GM21381 (cell line): ENCODE data around the gene DOK1.

ENCODE experiments used
- ATAC-seq: cut with Tn5 transposase; IDR thresholded peaks from one replicate; pipeline ENCODE4 v1.9.1; 2021; ENCODE audit warnings: mild to moderate bottlenecking, moderate library complexity; ENCODE audit not compliant: unreplicated experiment

Gene DOK1

GRCh38 chr2:74553892-74554819, at the start of gene DOK1, which contains the start of gene LOXL3:
TSS of gene DOK1 (plus strand) at chr2:74554720. CDS start at chr2:74554755, 35 bp downstream.
TSS of gene LOXL3 (minus strand) at chr2:74553942. CDS start at chr2:74552634, 1,308 bp downstream.
- peak; percentile 56 for ATAC-seq

- ATAC-seq, result no peak
Observed at GRCh38 chr2:74505448-74506246, 48.9 kb upstream of the DOK1 start.

- peak; percentile 87 for ATAC-seq
Observed at GRCh38 chr2:74507145-74507925, 47.2 kb upstream of the DOK1 start, which contains the start of gene PCGF1. TSS of gene PCGF1 (minus strand) at chr2:74507695. CDS start at chr2:74507668, 27 bp downstream.

- peak; percentile 6 for ATAC-seq
Observed at GRCh38 chr2:74507926-74508520, 46.5 kb upstream of the DOK1 start.

- ATAC-seq, result no peak
Observed at GRCh38 chr2:74510272-74510671, 44.2 kb upstream of the DOK1 start.

- ATAC-seq, result no peak
Observed at GRCh38 chr2:74511104-74511989, 43.2 kb upstream of the DOK1 start.

GRCh38 chr2:74512744-74513604, 41.5 kb upstream of the DOK1 start:
- no peak for ATAC-seq

GRCh38 chr2:74513605-74514367, 40.7 kb upstream of the DOK1 start:
- no peak for ATAC-seq

- no peak for ATAC-seq
Observed at GRCh38 chr2:74514368-74515270, 39.9 kb upstream of the DOK1 start, which contains the start of gene TLX2. TSS of gene TLX2 (plus strand) at chr2:74514450. CDS start at chr2:74514807, 357 bp downstream.

- no peak for ATAC-seq
Observed at GRCh38 chr2:74515271-74515980, 39.1 kb upstream of the DOK1 start.

GRCh38 chr2:74515981-74516633, 38.4 kb upstream of the DOK1 start:
- no peak for ATAC-seq

GRCh38 chr2:74516650-74517049, 37.9 kb upstream of the DOK1 start:
- no peak for ATAC-seq

GRCh38 chr2:74522516-74522915, 32.0 kb upstream of the DOK1 start:
- ATAC-seq, result no peak

- ATAC-seq, result no peak
Observed at GRCh38 chr2:74524005-74524404, 30.5 kb upstream of the DOK1 start.

- ATAC-seq, result no peak
Observed at GRCh38 chr2:74524955-74525716, 29.4 kb upstream of the DOK1 start.
